Measurements from ENCODE around the gene CDHR4.
"Not testable (repeated sequence)": the region's sequence is repeated elsewhere in the genome, so short reads cannot be mapped to it uniquely, and the experiment has no call there.

Gene CDHR4

GRCh38 chr3:49779358-49780079, 20.2 kb downstream of the CDHR4 start:
- no peak for DNase-seq

- not testable (repeated sequence) for DNase-seq
Measured at GRCh38 chr3:49776101-49776500, 23.6 kb downstream of the CDHR4 start.

GRCh38 chr3:49775538-49775937, 24.1 kb downstream of the CDHR4 start:
- no peak for DNase-seq

GRCh38 chr3:49772703-49773102, 27.0 kb downstream of the CDHR4 start:
- no peak for DNase-seq

- no peak for DNase-seq
Measured at GRCh38 chr3:49771340-49771938, 28.2 kb downstream of the CDHR4 start.

- no peak for DNase-seq
Measured at GRCh38 chr3:49769926-49770325, 29.7 kb downstream of the CDHR4 start.

GRCh38 chr3:49769286-49769915, 30.3 kb downstream of the CDHR4 start:
- no peak for DNase-seq

- no peak for DNase-seq
Measured at GRCh38 chr3:49763981-49764380, 35.7 kb downstream of the CDHR4 start.

- DNase-seq, result no peak
Measured at GRCh38 chr3:49761661-49762060, 38.0 kb downstream of the CDHR4 start.

- no peak for DNase-seq
Measured at GRCh38 chr3:49759226-49759625, 40.4 kb downstream of the CDHR4 start.

- DNase-seq, result no peak
Measured at GRCh38 chr3:49757197-49757596, 42.5 kb downstream of the CDHR4 start.

- no peak for DNase-seq
Measured at GRCh38 chr3:49756036-49756435, 43.6 kb downstream of the CDHR4 start.

- no peak for DNase-seq
Measured at GRCh38 chr3:49754536-49754935, 45.1 kb downstream of the CDHR4 start.

GRCh38 chr3:49751501-49751900, 48.2 kb downstream of the CDHR4 start:
- no peak for DNase-seq

- DNase-seq, result no peak
Measured at GRCh38 chr3:49750056-49750455, 49.6 kb downstream of the CDHR4 start.

- DNase-seq, result not testable (repeated sequence)
Measured at GRCh38 chr3:49748874-49749273, 50.8 kb downstream of the CDHR4 start.

GRCh38 chr3:49747792-49748480, 51.7 kb downstream of the CDHR4 start:
- DNase-seq, result no peak

- DNase-seq, result no peak
Measured at GRCh38 chr3:49745986-49746385, 53.7 kb downstream of the CDHR4 start.

Measured in NCI-H82 (cell line).